Spleen (tissue), 11 donors: ENCODE measurements around the gene AKT1. TPM values are rescaled to one million over a fixed set of nuclear protein-coding genes. Genes with fewer than 3 reads are reported as not detected.

Experiments
- DNase-seq: peaks from one replicate; pipeline ENCODE4 v3.0.0-alpha.2; 2020
- H3K27ac ChIP-seq, 8 donors: fragments of 200-600 bp; sonication (generic) in 7 of 8; 1 replicate in 4 of 8; 2 replicates in 4 of 8; pipeline versions ENCODE4 v1.5.0 to v1.8.0; 2016 to 2021; ENCODE audit warnings: inconsistent platforms in 4 of 8, mild to moderate bottlenecking in 4 of 8, moderate library complexity in 1 of 8
- H3K27me3 ChIP-seq, 7 donors: fragments of 200-600 bp; sonication (generic) in 6 of 7; replicated peaks in 1 of 7; 1 replicate in 4 of 7; 2 replicates in 3 of 7; pipeline versions ENCODE4 v1.5.0 to v1.8.0; 2016 to 2021; ENCODE audit warnings: inconsistent platforms in 3 of 7, mild to moderate bottlenecking in 1 of 7
- H3K36me3 ChIP-seq, 6 donors: fragments of 200-600 bp; sonication (generic) in 5 of 6; 1 replicate in 4 of 6; 2 replicates in 2 of 6; pipeline versions ENCODE4 v1.5.0 to v1.8.0; 2016 to 2021; ENCODE audit warnings: inconsistent platforms in 2 of 6
- H3K4me1 ChIP-seq, 6 donors: fragments of 200-600 bp; sonication (generic) in 5 of 6; 1 replicate in 3 of 6; 2 replicates in 3 of 6; pipeline versions ENCODE4 v1.5.0 to v1.8.0; 2016 to 2021; ENCODE audit warnings: inconsistent platforms in 3 of 6
- H3K4me3 ChIP-seq, 8 donors: fragments of 200-600 bp; sonication (generic) in 7 of 8; 1 replicate in 4 of 8; 2 replicates in 4 of 8; pipeline versions ENCODE4 v1.5.0 to v1.8.0; 2016 to 2021; ENCODE audit warnings: inconsistent platforms in 4 of 8, mild to moderate bottlenecking in 4 of 8, moderate library complexity in 2 of 8
- H3K9me3 ChIP-seq, 8 donors: fragments of 200-600 bp; sonication (generic) in 7 of 8; 1 replicate in 4 of 8; 2 replicates in 4 of 8; pipeline versions ENCODE4 v1.5.0 to v1.8.0; 2016 to 2021; ENCODE audit warnings: inconsistent platforms in 4 of 8
- CTCF ChIP-seq, 11 experiments: fragments of 200-600 bp in 7 of 11; fragments of 450-650 bp in 4 of 11; sonication (generic) in 4 of 11; IDR thresholded peaks in 8 of 11; conservative IDR thresholded peaks in 3 of 11; 1 replicate in 7 of 11; 2 replicates in 4 of 11; pipeline versions ENCODE4 v1.4.0 to v1.8.0; 2016 to 2021; ENCODE audit warnings: antibody characterized with exemption in 11 of 11, inconsistent platforms in 4 of 11, mild to moderate bottlenecking in 1 of 11
- POLR2A ChIP-seq, 3 donors: fragments of 450-650 bp; IDR thresholded peaks; one replicate each; pipeline ENCODE4 v1.5.1; 2017; ENCODE audit warnings: antibody characterized with exemption in 3 of 3, mild to moderate bottlenecking in 1 of 3
- POLR2AphosphoS5 ChIP-seq, 3 donors: sonication (generic); formaldehyde crosslinking; IDR thresholded peaks; one replicate each; pipeline ENCODE4 v1.5.1; 2017; ENCODE audit warnings: antibody characterized with exemption in 3 of 3
- WGBS, 5 donors: extraction: QIAGEN DNeasy Blood & Tissue Kit in 3 of 5; methylation state at CpG; one replicate each; pipeline versions ENCODE4 v1.1.5 to v1.1.7; 2013 to 2018; 5-methylcytosine and 5-hydroxymethylcytosine counted together
- intact Hi-C: fragments of 100-400 bp; cut with DNase I; formaldehyde crosslinking; loops from one replicate; pipeline ENCODE4 v1.15.0; 2023; ENCODE audit warnings: low total_unique reads
- polyA plus RNA-seq, 3 donors: library from polyadenylated mRNA; stranded (reverse); fragments of 200-250 nt; gene quantifications; one replicate each; pipeline ENCODE4 v1.2.1, GENCODE V29; 2013
- total RNA-seq, 7 donors: library from RNA; depleted of rRNA in 3 of 7; stranded (reverse); fragments of >200 nt in 3 of 7; fragmentation: NEBNext Ultra II Directional in 4 of 7; extraction: Animal tissue kit (Norgen Biotek cat#: 25700) in 4 of 7; gene quantifications; one replicate each; pipeline versions ENCODE4 v1.1.0 to v1.2.1, GENCODE V29; 2016 to 2021
- donor health status: healthy with polysubstance abuse.
- donor health status: DM: no; HTN: no; CAD: no; lungs with moderate emphysema.
- donor health status: DM: no; HTN: no; CAD: no.
- donor health status: Bipolar disorder and iron deficiency.
- donor health status: healthy.
- donor health status: DM: no; HTN: no; CAD: no.
- donor health status: DM: yes; HTN: yes; CAD: no.

Gene AKT1
- total and polyA plus RNA-seq, 10 donors, result 56.2 to 184 (median 115) TPM

DNA sequence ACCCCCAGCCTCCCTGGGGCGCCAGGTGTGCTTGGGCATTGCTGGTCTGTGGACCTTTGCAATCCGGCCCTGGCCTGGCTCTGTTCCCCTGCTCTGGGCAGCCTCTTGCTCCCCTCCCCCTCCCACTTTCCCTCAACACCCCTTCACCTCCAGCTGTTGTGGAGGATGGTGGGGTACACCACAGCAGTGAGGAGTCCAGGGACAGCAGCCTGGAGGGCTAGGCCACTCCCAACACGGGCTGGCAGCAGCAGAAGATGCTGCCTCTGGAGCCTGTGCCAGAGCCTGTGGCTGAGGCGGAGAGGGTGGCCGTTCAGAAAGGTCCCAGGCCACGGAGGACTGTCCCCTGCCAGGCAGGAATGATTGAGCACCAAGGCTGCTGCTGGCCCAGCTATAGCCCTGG lies 12.9 kb upstream of the AKT1 start:
- WGBS, 5 donors, result 81 to 100% (median 87%) methylated on average over 1 to 6 of the region's 6 CpGs
- peaks cover 0 to 25% (median 2%) of the 10 kb centered on the region in 6 donors for H3K4me1 ChIP-seq
- TF ChIP-seq CTCF (IDR thresholded peaks at IDR 0.05 in 8 of 11, conservative IDR thresholded peaks at IDR 0.05 in 3 of 11), result no peak
- no peak for TF ChIP-seq POLR2A (IDR thresholded peaks at IDR 0.05)
- TF ChIP-seq POLR2AphosphoS5 (IDR thresholded peaks at IDR 0.05), result no peak

DNA sequence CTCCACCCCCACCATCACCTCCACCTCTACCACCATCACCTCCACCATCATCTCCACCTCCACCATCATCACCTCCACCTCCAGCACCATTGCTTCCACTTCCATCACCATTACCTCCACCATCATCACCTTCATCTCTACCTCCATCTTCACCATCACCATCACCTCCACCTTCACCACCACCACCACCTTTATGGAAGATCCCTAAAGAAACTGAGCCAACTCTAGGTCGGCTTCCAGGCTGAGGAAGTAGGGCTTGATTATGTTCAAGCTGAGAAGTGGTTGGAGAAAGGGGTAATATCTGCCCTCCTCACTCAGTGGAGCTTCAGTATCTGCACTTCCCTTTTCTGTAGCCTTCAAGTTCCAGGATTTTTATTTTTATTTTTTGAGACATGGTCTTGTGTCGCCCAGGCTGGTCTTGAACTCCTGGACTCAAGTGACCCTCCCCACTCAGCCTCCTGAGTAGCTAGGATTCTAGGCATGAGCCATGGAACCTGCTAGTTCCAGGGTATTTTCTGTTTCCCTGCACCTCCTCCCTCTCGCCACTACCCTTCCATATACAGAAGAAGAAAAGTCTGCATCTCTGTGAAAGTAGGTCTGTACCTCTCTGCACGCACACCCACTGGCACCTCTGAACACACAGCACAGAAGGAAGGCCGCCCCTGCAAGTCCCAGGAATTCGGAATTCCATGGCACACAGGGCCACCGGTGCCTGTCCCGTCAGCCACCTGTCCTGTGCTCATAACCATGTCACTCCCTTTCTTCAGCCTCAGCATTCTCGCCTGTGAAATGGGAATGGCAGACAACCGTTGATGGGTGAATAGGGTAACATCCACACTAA lies 11.3 kb upstream of the AKT1 start:
- intact Hi-C loops, result no loop called here
- Histone ChIP-seq H3K27ac (no peak overlapping the region), H3K9me3 (no peaks in the 10 kb centered on the region), H3K27me3 (no peaks in the 10 kb centered on the region), H3K36me3 (peaks cover 0 to 5% (median 0%) of the 10 kb centered on the region in 6 donors), H3K4me1 (peaks cover 4 to 39% (median 13%) of the 10 kb centered on the region in 6 donors), H3K4me3 (no peak overlapping the region)
- 82 to 87% (median 84%) methylated on average over 10 of the region's 10 CpGs for WGBS, 5 donors
- no peak for TF ChIP-seq POLR2AphosphoS5 (IDR thresholded peaks at IDR 0.05)
- TF ChIP-seq POLR2A (IDR thresholded peaks at IDR 0.05), result no peak
- no peak for TF ChIP-seq CTCF (IDR thresholded peaks at IDR 0.05 in 8 of 11, conservative IDR thresholded peaks at IDR 0.05 in 3 of 11)
- no peak for DNase-seq

More for the DNA sequence above, 12.9 kb upstream of the AKT1 start:
- Histone ChIP-seq H3K27ac (no peak overlapping the region), H3K4me3 (no peak overlapping the region), H3K27me3 (no peaks in the 10 kb centered on the region), H3K36me3 (peaks cover 0 to 5% (median 0%) of the 10 kb centered on the region in 6 donors), H3K9me3 (no peaks in the 10 kb centered on the region)
- intact Hi-C loops, result no loop called here
- DNase-seq, result no peak

DNA sequence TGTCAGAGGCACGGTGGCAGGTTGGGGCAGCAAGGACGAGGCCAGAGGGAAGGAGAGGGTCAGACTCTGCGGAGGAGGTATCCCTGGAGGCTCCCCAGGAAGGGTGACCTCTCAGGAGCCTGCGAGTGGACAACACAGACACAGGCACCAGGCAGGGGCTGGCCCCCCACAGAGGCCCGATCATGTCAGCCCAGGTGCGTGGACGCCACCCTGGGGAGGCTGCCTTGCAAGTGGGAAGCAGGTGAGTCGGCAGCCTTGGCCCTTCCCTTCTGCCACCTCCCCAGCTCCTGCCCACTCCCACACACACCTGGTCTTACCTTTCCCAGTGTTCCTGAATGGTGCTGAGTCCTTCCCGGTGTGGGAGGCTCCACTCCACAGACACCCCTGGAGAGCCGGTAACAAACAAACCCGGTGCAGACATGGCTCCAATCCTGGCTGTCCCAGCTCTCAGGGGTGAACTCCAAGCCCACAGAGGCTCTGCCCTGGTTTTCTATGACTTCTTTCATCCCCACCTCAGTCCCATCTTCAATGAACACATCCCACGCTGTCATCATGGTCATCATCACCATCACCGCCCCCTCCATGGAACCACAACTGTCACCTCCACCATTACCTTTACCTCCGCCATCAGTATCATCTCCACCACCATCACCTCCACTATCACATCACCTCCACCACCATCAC lies 10.5 kb upstream of the AKT1 start:
- DNase-seq, result peak; percentile 72
- Histone ChIP-seq H3K4me3 (no peak overlapping the region), H3K4me1 (peaks cover 12 to 46% (median 21%) of the 10 kb centered on the region in 6 donors), H3K27ac (no peak overlapping the region), H3K27me3 (no peaks in the 10 kb centered on the region), H3K36me3 (peaks cover 0 to 2% (median 0%) of the 10 kb centered on the region in 6 donors), H3K9me3 (no peaks in the 10 kb centered on the region)
- intact Hi-C loops, result no loop called here
- 82 to 90% (median 82%) methylated on average over 11 to 14 of the region's 14 CpGs for WGBS, 5 donors
- TF ChIP-seq POLR2AphosphoS5 (IDR thresholded peaks at IDR 0.05) (no peak), POLR2A (IDR thresholded peaks at IDR 0.05) (no peak), CTCF (IDR thresholded peaks at IDR 0.05 in 8 of 11, conservative IDR thresholded peaks at IDR 0.05 in 3 of 11) (no peak)

DNA sequence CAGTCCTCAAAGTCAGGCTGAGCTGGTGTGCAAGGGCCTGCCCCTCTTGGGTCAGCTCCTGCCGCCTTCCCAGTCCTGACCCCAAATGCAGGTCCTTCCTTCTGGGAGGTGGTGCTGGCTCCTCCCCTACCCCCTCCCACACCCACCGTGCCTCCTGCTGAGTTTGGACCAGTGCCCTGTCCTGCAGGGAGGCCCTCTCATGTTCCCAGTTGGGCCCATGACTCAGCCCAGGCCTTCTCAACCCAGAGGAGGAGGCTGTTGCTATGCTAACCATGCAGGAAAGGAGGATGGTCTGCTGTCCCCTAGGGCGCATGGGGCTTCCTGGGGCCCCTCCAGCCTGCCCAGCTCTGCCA lies 9.8 kb upstream of the AKT1 start:
- no peak for DNase-seq
- H3K27me3 ChIP-seq, result no peaks in the 10 kb centered on the region
- no peak overlapping the region for H3K4me3 ChIP-seq
- H3K36me3 ChIP-seq, result no peaks in the 10 kb centered on the region
- WGBS, 5 donors, result 48 to 60% (median 55%) methylated on average over 2 to 3 of the region's 3 CpGs
- H3K27ac ChIP-seq, result no peak overlapping the region
- TF ChIP-seq CTCF (IDR thresholded peaks at IDR 0.05 in 8 of 11, conservative IDR thresholded peaks at IDR 0.05 in 3 of 11), result no peak
- TF ChIP-seq POLR2AphosphoS5 (IDR thresholded peaks at IDR 0.05), result no peak
- no peak for TF ChIP-seq POLR2A (IDR thresholded peaks at IDR 0.05)
- peaks cover 12 to 49% (median 23%) of the 10 kb centered on the region in 6 donors for H3K4me1 ChIP-seq
- intact Hi-C loops, result no loop called here
- no peaks in the 10 kb centered on the region for H3K9me3 ChIP-seq
